Nephron (organoid): ENCODE data around the gene ATP8A2.

Source experiments
- H3K27ac Mint-ChIP-seq, 3 experiments: 2 replicates each; pipeline ENCODE4 v1.8.0; 2020; ENCODE audit warnings: mixed read lengths in 3 of 3, mild to moderate bottlenecking in 2 of 3, moderate library complexity in 1 of 3
- H3K27me3 Mint-ChIP-seq: 2 replicates; pipeline ENCODE4 v1.8.0; 2021; ENCODE audit warnings: low read depth, mild to moderate bottlenecking, moderate library complexity, mixed read lengths
- H3K36me3 Mint-ChIP-seq: 2 replicates; pipeline ENCODE4 v1.8.0; 2020; ENCODE audit warnings: low read depth, mixed read lengths
- H3K4me1 Mint-ChIP-seq: 2 replicates; pipeline ENCODE4 v1.8.0; 2020; ENCODE audit warnings: mixed read lengths
- H3K4me3 Mint-ChIP-seq, 3 experiments: 2 replicates each; pipeline ENCODE4 v1.8.0; 2020; ENCODE audit warnings: mild to moderate bottlenecking in 3 of 3, mixed read lengths in 3 of 3, moderate library complexity in 2 of 3
- H3K9me3 Mint-ChIP-seq: 2 replicates; pipeline ENCODE4 v1.8.0; 2020; ENCODE audit warnings: mixed read lengths
- TF ChIP-seq, protein P1 (sequence below), 3 experiments: fragments of 200-600 bp; sonication (generic); IDR thresholded peaks; one replicate each; pipeline ENCODE4 v1.5.0; 2021; ENCODE audit warnings: antibody characterized with exemption in 3 of 3; ENCODE audit not compliant: unreplicated experiment in 3 of 3

ATP8A2 gene

DNA sequence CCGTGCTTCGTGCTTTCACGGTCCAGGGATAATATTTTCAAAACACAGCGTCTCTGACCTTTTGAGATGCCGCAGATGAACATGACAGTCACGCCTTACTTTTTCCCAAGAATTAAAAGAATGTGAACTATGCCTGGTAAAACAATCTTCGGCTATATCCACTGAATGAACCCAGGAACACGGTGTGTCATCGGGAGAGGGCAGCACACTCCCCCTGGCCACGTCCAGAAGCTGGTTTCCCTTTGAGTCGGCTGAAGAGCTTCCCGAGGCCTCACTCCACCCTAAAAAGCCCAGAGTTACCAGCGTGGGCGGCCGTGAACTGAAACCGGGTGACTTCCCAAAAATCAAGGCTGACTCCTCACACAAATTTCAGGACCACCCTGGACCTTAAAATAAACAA, 702.9 kb downstream of the ATP8A2 start:
- peak overlapping the region in 1 of 3 experiments; percentile 14 for H3K4me3 Mint-ChIP-seq
- H3K27ac Mint-ChIP-seq = peak overlapping the region in 1 of 3 experiments; percentile 63
- H3K9me3 Mint-ChIP-seq = no peaks in the 10 kb centered on the region
- no peaks in the 10 kb centered on the region for H3K36me3 Mint-ChIP-seq
- peaks cover 6% of the 10 kb centered on the region for H3K4me1 Mint-ChIP-seq
- peaks cover 30% of the 10 kb centered on the region for H3K27me3 Mint-ChIP-seq
- TF ChIP-seq, protein P1, sequence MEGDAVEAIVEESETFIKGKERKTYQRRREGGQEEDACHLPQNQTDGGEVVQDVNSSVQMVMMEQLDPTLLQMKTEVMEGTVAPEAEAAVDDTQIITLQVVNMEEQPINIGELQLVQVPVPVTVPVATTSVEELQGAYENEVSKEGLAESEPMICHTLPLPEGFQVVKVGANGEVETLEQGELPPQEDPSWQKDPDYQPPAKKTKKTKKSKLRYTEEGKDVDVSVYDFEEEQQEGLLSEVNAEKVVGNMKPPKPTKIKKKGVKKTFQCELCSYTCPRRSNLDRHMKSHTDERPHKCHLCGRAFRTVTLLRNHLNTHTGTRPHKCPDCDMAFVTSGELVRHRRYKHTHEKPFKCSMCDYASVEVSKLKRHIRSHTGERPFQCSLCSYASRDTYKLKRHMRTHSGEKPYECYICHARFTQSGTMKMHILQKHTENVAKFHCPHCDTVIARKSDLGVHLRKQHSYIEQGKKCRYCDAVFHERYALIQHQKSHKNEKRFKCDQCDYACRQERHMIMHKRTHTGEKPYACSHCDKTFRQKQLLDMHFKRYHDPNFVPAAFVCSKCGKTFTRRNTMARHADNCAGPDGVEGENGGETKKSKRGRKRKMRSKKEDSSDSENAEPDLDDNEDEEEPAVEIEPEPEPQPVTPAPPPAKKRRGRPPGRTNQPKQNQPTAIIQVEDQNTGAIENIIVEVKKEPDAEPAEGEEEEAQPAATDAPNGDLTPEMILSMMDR (IDR thresholded peaks at IDR 0.05; ENCODE audit: unreplicated experiment in 3 of 3) = no peak
